PFSK-1 (cell line): Measurements from ENCODE around the gene SETBP1.

ENCODE experiments used
- POLR2AphosphoS5 ChIP-seq: IDR thresholded peaks from 2 replicates; pipeline ENCODE4 v1.6.1; 2012; ENCODE audit warnings: low read depth, mild to moderate bottlenecking, control low read depth, low read length, moderate library complexity
- TF ChIP-seq, protein P1 (sequence below), 2 experiments: IDR thresholded peaks; 2 replicates each; pipeline versions ENCODE4 v1.6.1 to v1.8.0; 2011 to 2012; ENCODE audit warnings: low read depth in 2 of 2, low read length in 2 of 2, control low read depth in 1 of 2, inconsistent platforms in 1 of 2, mild to moderate bottlenecking in 1 of 2, moderate library complexity in 1 of 2; ENCODE audit not compliant: insufficient read depth in 1 of 2

DNA sequence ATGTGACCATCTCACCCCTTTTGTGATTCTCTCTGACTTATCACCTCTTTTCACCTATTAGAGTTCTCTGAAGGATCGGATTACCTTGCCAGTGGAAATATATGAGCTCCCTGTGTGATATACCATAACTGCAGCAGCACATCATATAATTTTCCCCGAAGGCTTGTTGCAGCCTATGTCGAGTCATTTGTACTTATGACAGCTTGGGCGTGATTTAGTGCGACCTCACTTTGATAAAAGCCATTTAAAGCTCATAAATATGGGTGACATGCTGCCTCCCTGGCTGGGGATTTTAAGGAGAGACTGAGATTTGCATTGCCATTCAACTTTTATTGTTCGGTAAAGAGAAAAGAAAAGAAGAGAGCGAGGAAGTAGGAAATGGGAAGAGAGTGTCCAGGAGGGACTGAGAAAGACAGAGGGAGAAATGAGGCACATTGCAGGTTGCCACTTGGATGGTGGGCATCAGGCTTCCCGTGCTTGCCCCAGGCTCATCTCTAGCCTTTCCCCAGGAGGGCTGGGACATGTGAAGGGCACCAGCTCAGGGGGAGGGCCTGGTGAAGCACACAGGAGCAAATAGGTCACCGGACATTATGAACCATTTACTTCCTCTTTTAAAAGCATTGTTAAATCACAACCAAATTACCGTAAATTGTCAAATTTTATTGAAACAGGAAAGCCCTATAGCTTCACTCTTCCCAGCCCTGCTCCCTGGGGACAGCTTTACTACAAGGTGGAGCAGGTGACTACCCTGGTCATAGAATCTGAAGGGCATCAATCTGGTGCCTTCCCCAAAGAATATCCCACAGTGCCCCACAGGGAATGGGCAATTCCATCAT is 161.3 kb downstream of the SETBP1 start:
- TF ChIP-seq, protein P1, sequence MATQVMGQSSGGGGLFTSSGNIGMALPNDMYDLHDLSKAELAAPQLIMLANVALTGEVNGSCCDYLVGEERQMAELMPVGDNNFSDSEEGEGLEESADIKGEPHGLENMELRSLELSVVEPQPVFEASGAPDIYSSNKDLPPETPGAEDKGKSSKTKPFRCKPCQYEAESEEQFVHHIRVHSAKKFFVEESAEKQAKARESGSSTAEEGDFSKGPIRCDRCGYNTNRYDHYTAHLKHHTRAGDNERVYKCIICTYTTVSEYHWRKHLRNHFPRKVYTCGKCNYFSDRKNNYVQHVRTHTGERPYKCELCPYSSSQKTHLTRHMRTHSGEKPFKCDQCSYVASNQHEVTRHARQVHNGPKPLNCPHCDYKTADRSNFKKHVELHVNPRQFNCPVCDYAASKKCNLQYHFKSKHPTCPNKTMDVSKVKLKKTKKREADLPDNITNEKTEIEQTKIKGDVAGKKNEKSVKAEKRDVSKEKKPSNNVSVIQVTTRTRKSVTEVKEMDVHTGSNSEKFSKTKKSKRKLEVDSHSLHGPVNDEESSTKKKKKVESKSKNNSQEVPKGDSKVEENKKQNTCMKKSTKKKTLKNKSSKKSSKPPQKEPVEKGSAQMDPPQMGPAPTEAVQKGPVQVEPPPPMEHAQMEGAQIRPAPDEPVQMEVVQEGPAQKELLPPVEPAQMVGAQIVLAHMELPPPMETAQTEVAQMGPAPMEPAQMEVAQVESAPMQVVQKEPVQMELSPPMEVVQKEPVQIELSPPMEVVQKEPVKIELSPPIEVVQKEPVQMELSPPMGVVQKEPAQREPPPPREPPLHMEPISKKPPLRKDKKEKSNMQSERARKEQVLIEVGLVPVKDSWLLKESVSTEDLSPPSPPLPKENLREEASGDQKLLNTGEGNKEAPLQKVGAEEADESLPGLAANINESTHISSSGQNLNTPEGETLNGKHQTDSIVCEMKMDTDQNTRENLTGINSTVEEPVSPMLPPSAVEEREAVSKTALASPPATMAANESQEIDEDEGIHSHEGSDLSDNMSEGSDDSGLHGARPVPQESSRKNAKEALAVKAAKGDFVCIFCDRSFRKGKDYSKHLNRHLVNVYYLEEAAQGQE (IDR thresholded peaks at IDR 0.05; ENCODE audit: insufficient read depth in 1 of 2, low read depth in 2 of 2, low read length in 2 of 2), result no peak
- no peak for TF ChIP-seq POLR2AphosphoS5
